Caco-2 (cell line): ENCODE measurements around the gene MYO1E. TPM values are rescaled to one million over a fixed set of nuclear protein-coding genes. Genes with fewer than 3 reads are reported as not detected.

Experiments
- BruUV-seq: library from RNA; stranded (reverse); fragments of 400-500 nt; replicated peaks from 2 replicates; lab custom pipeline; 2021; lab: Mats Ljungman, UMichigan
- CTCF ChIA-PET: fragments of 300-600 bp; sonication (Branson Sonifier 250); formaldehyde crosslinking; loops from one replicate; lab custom pipeline; 2022; ENCODE audit warnings: antibody characterized with exemption; lab: Charles Lee
- POLR2A ChIA-PET: fragments of 300-600 bp; sonication (Branson Sonifier 250); formaldehyde crosslinking; loops from one replicate; lab custom pipeline; 2022; ENCODE audit warnings: antibody characterized with exemption; lab: Charles Lee
- DNase-seq, 2 experiments: peaks; one replicate each; pipeline versions ENCODE4 v3.0.0 to v3.0.0-alpha.2; 2020 to 2022
- H3K27me3 ChIP-seq: replicated peaks from 2 replicates; pipeline ENCODE4 v1.6.0; 2011; ENCODE audit warnings: low read length; ENCODE audit not compliant: control insufficient read depth, insufficient read depth
- H3K36me3 ChIP-seq: 2 replicates; pipeline ENCODE4 v1.5.1; 2011; ENCODE audit warnings: low read length; ENCODE audit not compliant: control insufficient read depth, insufficient read depth
- H3K4me1 ChIP-seq: fragments of 250-450 bp; sonication (Bioruptor Pico); 2 replicates; pipeline ENCODE4 v1.5.1; 2020; ENCODE audit warnings: mild to moderate bottlenecking
- H3K4me3 ChIP-seq: 2 replicates; pipeline ENCODE4 v1.5.1; 2011; ENCODE audit warnings: low read depth, mild to moderate bottlenecking, control low read depth, low read length
- H3K9me3 ChIP-seq: fragments of 250-450 bp; sonication (Bioruptor Pico); 2 replicates; pipeline ENCODE4 v1.5.1; 2020; ENCODE audit warnings: mild to moderate bottlenecking, moderate library complexity
- H3K27ac Mint-ChIP-seq: one replicate; pipeline ENCODE4 v1.8.0; 2022; ENCODE audit warnings: mixed read lengths; ENCODE audit not compliant: unreplicated experiment
- H3K27me3 Mint-ChIP-seq: one replicate; pipeline ENCODE4 v1.8.0; 2022; ENCODE audit warnings: mixed read lengths; ENCODE audit not compliant: insufficient read depth, unreplicated experiment
- H3K36me3 Mint-ChIP-seq: one replicate; pipeline ENCODE4 v1.8.0; 2022; ENCODE audit warnings: mild to moderate bottlenecking, mixed read lengths; ENCODE audit not compliant: insufficient read depth, unreplicated experiment
- H3K4me1 Mint-ChIP-seq: one replicate; pipeline ENCODE4 v1.8.0; 2022; ENCODE audit warnings: low read depth, mixed read lengths; ENCODE audit not compliant: unreplicated experiment
- H3K4me3 Mint-ChIP-seq: one replicate; pipeline ENCODE4 v1.8.0; 2022; ENCODE audit warnings: mild to moderate bottlenecking, moderate library complexity, mixed read lengths; ENCODE audit not compliant: unreplicated experiment
- H3K9me3 Mint-ChIP-seq: one replicate; pipeline ENCODE4 v1.8.0; 2022; ENCODE audit warnings: mixed read lengths; ENCODE audit not compliant: unreplicated experiment
- CTCF ChIP-seq, 2 experiments: fragments of 200-600 bp in 1 of 2; IDR thresholded peaks; 1 replicate in 1 of 2; 2 replicates in 1 of 2; pipeline versions ENCODE4 v1.5.1 to v1.8.0; 2011 to 2022; ENCODE audit warnings: antibody characterized with exemption in 1 of 2, control low read depth in 1 of 2, inconsistent platforms in 1 of 2, low read depth in 1 of 2, low read length in 1 of 2, mild to moderate bottlenecking in 1 of 2, moderate library complexity in 1 of 2; ENCODE audit not compliant: insufficient read depth in 1 of 2, severe bottlenecking in 1 of 2, unreplicated experiment in 1 of 2
- intact Hi-C: fragments of 100-400 bp; cut with micrococcal nuclease; formaldehyde crosslinking; loops from one replicate; pipeline ENCODE4 v1.10.0; 2022; ENCODE audit not compliant: unreplicated experiment
- total RNA-seq: library from RNA; stranded (reverse); gene quantifications from 2 replicates; pipeline ENCODE4 v1.2.3, GENCODE V29; 2022

MYO1E gene
- total RNA-seq, 1 experiment from 2014 or later = 187 TPM

- no TSS peak for BruUV-seq
- intact Hi-C loops = no loop called here
Measured at GRCh38 chr15:59143281-59143680, 229.4 kb downstream of the MYO1E start.

GRCh38 chr15:59140422-59141226, 232.0 kb downstream of the MYO1E start:
- Mint-ChIP-seq H3K27me3 (no peaks in the 10 kb centered on the region), H3K27ac (no peak overlapping the region), H3K4me3 (no peak overlapping the region), H3K9me3 (no peaks in the 10 kb centered on the region), H3K36me3 (peaks cover 88% of the 10 kb centered on the region), H3K4me1 (no peaks in the 10 kb centered on the region)
- intact Hi-C loops = no loop called here
- ChIA-PET CTCF (no interaction called here), POLR2A (no interaction called here)
- H3K4me1 ChIP-seq = no peaks in the 10 kb centered on the region
- H3K4me3 ChIP-seq = no peak overlapping the region
- H3K9me3 ChIP-seq = no peaks in the 10 kb centered on the region
- H3K27me3 ChIP-seq = no peaks in the 10 kb centered on the region
- no peak for DNase-seq
- no peak for TF ChIP-seq CTCF (IDR thresholded peaks at IDR 0.05; ENCODE audit: insufficient read depth in 1 of 2, low read depth in 1 of 2, low read length in 1 of 2, severe bottlenecking in 1 of 2, unreplicated experiment in 1 of 2)
- H3K36me3 ChIP-seq = peaks cover 5% of the 10 kb centered on the region
- BruUV-seq = no TSS peak

More at GRCh38 chr15:59143281-59143680, 229.4 kb downstream of the MYO1E start:
- no peak overlapping the region for H3K4me3 ChIP-seq
- Mint-ChIP-seq H3K4me1 (no peaks in the 10 kb centered on the region), H3K9me3 (no peaks in the 10 kb centered on the region), H3K36me3 (peaks cover 84% of the 10 kb centered on the region), H3K27me3 (no peaks in the 10 kb centered on the region), H3K27ac (peak overlapping the region; percentile 61), H3K4me3 (no peak overlapping the region)
- ChIA-PET CTCF (interaction anchor here (0.6 kb wide), 1 partner anchor 18 kb away, joined by 6 read pairs; no protein-coding TSS in a partner anchor), POLR2A (no interaction called here)
- peaks cover under 1% of the 10 kb centered on the region for H3K36me3 ChIP-seq
- no peaks in the 10 kb centered on the region for H3K9me3 ChIP-seq
- DNase-seq = no peak
- H3K4me1 ChIP-seq = no peaks in the 10 kb centered on the region
- no peak for TF ChIP-seq CTCF (IDR thresholded peaks at IDR 0.05; ENCODE audit: insufficient read depth in 1 of 2, low read depth in 1 of 2, low read length in 1 of 2, severe bottlenecking in 1 of 2, unreplicated experiment in 1 of 2)
- H3K27me3 ChIP-seq = no peaks in the 10 kb centered on the region

GRCh38 chr15:59138243-59138642, 234.4 kb downstream of the MYO1E start:
- BruUV-seq = no TSS peak

More at GRCh38 chr15:59138243-59138642, 234.4 kb downstream of the MYO1E start:
- H3K9me3 ChIP-seq = no peaks in the 10 kb centered on the region
- H3K4me1 Mint-ChIP-seq = no peaks in the 10 kb centered on the region
- no peak overlapping the region for H3K27ac Mint-ChIP-seq
- ChIA-PET POLR2A (no interaction called here), CTCF (interaction anchor here (0.5 to 1.4 kb wide), 5 partner anchors 28 to 455 kb away, joined by 3 to 4 read pairs (median 3); no protein-coding TSS in a partner anchor)
- intact Hi-C loops = loop anchor here (1.0 kb wide), 2 partner anchors 158 to 363 kb away; no protein-coding TSS in a partner anchor
- no peaks in the 10 kb centered on the region for H3K27me3 ChIP-seq
- H3K4me1 ChIP-seq = no peaks in the 10 kb centered on the region
- H3K27me3 Mint-ChIP-seq = no peaks in the 10 kb centered on the region
- H3K36me3 Mint-ChIP-seq = peaks cover 93% of the 10 kb centered on the region
- H3K4me3 ChIP-seq = no peak overlapping the region
- no peaks in the 10 kb centered on the region for H3K9me3 Mint-ChIP-seq
- peak; percentile 62 to 73 for TF ChIP-seq CTCF (IDR thresholded peaks at IDR 0.05; ENCODE audit: insufficient read depth in 1 of 2, low read depth in 1 of 2, low read length in 1 of 2, severe bottlenecking in 1 of 2, unreplicated experiment in 1 of 2)
- peak; percentile 59 to 75 for DNase-seq
- H3K4me3 Mint-ChIP-seq = no peak overlapping the region
- H3K36me3 ChIP-seq = peaks cover 7% of the 10 kb centered on the region
